ENCODE results near the gene CXCL1.
"Not testable (repeated sequence)": the region's sequence is repeated elsewhere in the genome, so short reads cannot be mapped to it uniquely, and the experiment has no call there.

CXCL1 gene

GRCh38 chr4:73897380-73898136 lies 28.4 kb downstream of the CXCL1 start:
- no peak overlapping the region for H3K4me3 ChIP-seq (ENCODE audit: low read depth, low read length)
- TF ChIP-seq, protein P1, sequence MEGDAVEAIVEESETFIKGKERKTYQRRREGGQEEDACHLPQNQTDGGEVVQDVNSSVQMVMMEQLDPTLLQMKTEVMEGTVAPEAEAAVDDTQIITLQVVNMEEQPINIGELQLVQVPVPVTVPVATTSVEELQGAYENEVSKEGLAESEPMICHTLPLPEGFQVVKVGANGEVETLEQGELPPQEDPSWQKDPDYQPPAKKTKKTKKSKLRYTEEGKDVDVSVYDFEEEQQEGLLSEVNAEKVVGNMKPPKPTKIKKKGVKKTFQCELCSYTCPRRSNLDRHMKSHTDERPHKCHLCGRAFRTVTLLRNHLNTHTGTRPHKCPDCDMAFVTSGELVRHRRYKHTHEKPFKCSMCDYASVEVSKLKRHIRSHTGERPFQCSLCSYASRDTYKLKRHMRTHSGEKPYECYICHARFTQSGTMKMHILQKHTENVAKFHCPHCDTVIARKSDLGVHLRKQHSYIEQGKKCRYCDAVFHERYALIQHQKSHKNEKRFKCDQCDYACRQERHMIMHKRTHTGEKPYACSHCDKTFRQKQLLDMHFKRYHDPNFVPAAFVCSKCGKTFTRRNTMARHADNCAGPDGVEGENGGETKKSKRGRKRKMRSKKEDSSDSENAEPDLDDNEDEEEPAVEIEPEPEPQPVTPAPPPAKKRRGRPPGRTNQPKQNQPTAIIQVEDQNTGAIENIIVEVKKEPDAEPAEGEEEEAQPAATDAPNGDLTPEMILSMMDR (IDR thresholded peaks at IDR 0.05; ENCODE audit: low read depth, low read length, missing control alignments) = no peak
- no peak for DNase-seq (ENCODE audit: low read depth)

DNA sequence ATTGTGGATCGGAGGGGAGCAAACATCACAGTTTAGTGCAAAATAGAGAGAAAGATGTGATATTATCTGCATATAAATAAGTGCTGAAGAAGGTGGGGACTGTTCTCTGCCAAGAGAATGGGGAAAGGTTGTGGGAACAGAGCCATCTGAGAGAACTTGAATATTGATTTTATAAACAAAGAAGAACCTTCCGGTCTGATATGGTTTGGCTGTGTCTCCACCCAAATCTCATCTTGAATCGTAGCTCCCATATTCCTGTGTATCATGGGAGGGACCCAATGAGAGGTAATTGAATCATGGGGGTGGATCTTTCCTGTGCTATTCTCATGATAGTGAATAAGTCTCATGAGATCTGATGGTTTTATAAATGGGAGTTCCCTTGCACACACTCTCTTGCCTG lies 30.1 kb downstream of the CXCL1 start:
- not testable (repeated sequence) for H3K4me3 ChIP-seq (ENCODE audit: low read depth, low read length); DNase-seq (ENCODE audit: low read depth)

- H3K4me3 ChIP-seq (ENCODE audit: low read depth, low read length) = no peak overlapping the region
- TF ChIP-seq, protein P1 (IDR thresholded peaks at IDR 0.05; ENCODE audit: low read depth, low read length, missing control alignments) = no peak
- DNase-seq (ENCODE audit: low read depth) = no peak
These were observed 31.8 kb downstream of the CXCL1 start for GRCh38 chr4:73901031-73901430.

- DNase-seq (ENCODE audit: low read depth) = no peak
- TF ChIP-seq, protein P1 (IDR thresholded peaks at IDR 0.05; ENCODE audit: low read depth, low read length, missing control alignments) = no peak
- no peak overlapping the region for H3K4me3 ChIP-seq (ENCODE audit: low read depth, low read length)
These were observed 32.9 kb downstream of the CXCL1 start for GRCh38 chr4:73902038-73902637.

DNA sequence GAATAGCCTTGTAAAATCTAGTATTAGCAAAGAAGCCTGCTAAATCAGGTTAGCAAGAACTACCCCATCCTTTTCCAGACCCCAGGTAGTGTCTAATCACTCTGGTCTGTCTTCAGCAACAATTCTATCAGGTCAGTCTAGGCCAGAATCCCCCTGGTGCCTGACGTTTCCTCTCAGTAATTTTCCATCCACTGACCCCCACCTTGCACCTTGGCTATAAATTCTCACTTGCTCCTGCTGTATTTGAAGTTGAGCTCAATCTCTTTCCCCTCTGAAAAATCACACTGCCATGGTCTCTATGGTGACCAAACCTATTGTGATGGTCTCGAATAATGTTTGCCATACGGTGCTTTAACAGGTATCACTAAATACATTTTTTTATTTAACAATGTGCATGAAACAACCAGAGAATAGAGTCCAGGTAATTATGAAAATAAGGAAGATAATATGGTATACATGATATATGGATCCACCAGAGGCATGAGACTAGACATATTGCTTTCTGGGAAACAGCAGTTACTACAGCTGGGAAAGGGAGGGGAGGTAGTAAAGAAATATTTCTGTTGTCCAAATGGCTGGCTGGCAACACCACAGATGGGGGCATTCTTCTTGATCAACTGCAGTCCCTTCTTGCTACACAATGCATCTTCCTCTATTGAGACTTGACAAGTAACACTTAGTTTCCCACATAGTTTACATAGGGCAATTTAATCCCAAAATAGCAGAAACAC lies 33.8 kb downstream of the CXCL1 start:
- DNase-seq (ENCODE audit: low read depth) = no peak
- TF ChIP-seq, protein P1 (IDR thresholded peaks at IDR 0.05; ENCODE audit: low read depth, low read length, missing control alignments) = no peak
- no peak overlapping the region for H3K4me3 ChIP-seq (ENCODE audit: low read depth, low read length)

- TF ChIP-seq, protein P1 (IDR thresholded peaks at IDR 0.05; ENCODE audit: low read depth, low read length, missing control alignments) = no peak
- no peak for DNase-seq (ENCODE audit: low read depth)
These were observed 35.3 kb downstream of the CXCL1 start for GRCh38 chr4:73904491-73904890.

GRCh38 chr4:73908965-73909364 lies 39.8 kb downstream of the CXCL1 start:
- TF ChIP-seq, protein P1 (IDR thresholded peaks at IDR 0.05; ENCODE audit: low read depth, low read length, missing control alignments) = no peak
- no peak for DNase-seq (ENCODE audit: low read depth)
- H3K4me3 ChIP-seq (ENCODE audit: low read depth, low read length) = no peak overlapping the region

More at GRCh38 chr4:73904491-73904890, 35.3 kb downstream of the CXCL1 start:
- H3K4me3 ChIP-seq (ENCODE audit: low read depth, low read length) = no peak overlapping the region
